Stimulated activated CD4-positive, alpha-beta T cell treated with anti-CD3 and anti-CD28 coated beads, TNF-alpha, amount 100 ng/mL, for 1 hour (primary cell): ENCODE results near the gene SPAAR.
"Not testable (repeated sequence)": the region's sequence is repeated elsewhere in the genome, so short reads cannot be mapped to it uniquely, and the experiment has no call there.

ENCODE experiments used
- DNase-seq, 3 donors: peaks; one replicate each; pipeline ENCODE4 v3.0.0-alpha.2; 2020; ENCODE audit warnings: low read depth in 3 of 3, low spot score in 1 of 3

Gene SPAAR

DNA sequence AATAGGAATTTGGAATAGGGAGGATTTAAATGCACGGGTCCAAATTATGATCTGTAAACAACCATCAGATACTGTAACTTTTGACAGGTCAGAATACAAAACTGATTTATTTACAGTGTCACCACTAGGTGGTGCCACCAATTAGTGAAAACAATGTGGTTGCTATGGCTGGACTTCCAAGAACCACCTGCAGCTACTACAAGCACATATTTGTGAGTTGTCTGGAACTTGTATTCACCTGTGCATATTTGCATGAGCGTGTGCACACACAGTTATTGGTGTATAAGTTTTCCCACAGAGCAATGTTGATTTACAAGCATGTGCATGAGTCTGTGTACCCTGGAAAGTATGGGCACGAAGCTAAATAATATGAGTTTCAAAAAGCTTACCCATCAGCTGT, 6.2 kb upstream of the SPAAR start:
- no peak for DNase-seq

DNA sequence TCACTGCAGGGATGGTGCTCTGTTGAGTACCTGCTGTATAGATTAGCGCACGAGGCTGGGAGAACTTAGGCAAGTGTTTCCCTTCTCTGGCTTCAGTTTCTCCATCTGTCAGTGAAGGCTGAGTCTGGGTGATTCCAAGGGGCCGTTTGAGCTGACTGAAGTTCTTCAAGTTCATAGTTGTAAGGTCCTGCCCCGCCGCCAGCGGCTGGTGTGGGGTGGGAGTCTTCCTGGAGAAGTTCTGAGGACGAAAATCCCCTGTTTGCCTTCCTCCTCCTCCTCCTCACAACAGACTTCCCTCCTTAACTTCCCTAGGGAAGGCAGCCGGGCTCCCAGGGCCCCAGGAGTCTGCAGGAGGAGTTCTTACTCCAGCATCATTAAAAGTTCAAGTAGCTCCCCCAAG, 5.0 kb upstream of the SPAAR start:
- no peak for DNase-seq

DNA sequence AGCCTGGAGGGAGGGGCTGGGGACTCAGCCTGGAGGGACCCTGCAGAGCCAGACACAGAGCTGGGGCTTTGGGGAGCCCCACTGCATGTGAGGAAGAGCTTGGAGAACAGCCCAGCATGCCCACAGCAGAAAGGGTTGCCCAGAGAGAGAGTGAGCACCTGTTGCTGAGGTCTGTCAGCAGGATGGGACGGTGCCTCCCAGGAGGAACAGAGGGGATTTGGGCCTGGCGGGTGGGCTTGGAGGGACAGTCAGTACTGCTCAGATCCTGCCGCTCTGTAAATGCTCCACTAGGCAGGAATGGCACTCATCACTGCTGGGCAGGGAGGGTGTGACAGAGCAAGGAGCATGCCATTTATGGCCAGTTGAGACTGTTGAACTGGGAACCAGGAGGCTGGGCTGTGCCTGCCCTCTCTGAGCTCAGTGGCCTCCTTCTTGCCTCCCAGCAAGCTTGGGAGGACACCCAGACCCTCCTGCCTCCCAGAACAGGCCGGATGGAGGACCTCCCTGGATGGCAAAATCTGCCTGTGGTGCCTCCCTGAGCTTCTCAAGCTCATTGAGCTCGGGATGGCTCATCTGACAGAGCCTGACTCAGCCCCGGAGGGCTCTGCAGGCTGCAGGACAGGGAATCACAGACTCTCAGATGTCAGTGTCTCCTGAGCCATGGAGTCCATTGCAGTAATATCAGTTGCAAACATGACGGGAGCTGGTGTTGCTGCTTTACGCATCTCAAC, 4.1 kb upstream of the SPAAR start:
- no peak for DNase-seq

DNA sequence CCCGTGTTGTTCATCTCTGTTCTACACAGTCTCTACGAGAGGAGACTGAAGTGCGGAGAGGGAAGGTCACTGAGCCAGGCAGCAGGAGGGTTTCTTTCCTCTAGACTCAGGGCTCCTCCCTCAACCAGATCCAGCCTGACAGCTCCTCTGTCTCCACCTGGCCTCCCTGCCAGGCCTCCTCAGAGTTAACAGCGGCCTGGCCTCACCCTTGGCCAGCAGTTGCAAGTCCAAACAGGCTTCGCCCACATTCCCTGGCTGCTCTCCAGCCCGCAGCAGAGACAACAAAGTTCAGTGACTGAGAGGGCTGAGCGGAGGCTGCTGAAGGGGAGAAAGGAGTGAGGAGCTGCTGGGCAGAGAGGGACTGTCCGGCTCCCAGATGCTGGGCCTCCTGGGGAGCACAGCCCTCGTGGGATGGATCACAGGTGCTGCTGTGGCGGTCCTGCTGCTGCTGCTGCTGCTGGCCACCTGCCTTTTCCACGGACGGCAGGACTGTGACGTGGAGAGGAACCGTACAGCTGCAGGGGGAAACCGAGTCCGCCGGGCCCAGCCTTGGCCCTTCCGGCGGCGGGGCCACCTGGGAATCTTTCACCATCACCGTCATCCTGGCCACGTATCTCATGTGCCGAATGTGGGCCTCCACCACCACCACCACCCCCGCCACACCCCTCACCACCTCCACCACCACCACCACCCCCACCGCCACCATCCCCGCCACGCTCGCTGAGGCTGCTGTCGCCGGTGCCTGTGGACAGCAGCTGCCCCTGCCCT, 3.2 kb upstream of the SPAAR start, which contains the start of gene HRCT1:
TSS of gene HRCT1 (plus strand) at position 291 of the 768 bp plus-strand sequence. CDS start at position 377, 86 bp downstream.
- DNase-seq = no peak

DNA sequence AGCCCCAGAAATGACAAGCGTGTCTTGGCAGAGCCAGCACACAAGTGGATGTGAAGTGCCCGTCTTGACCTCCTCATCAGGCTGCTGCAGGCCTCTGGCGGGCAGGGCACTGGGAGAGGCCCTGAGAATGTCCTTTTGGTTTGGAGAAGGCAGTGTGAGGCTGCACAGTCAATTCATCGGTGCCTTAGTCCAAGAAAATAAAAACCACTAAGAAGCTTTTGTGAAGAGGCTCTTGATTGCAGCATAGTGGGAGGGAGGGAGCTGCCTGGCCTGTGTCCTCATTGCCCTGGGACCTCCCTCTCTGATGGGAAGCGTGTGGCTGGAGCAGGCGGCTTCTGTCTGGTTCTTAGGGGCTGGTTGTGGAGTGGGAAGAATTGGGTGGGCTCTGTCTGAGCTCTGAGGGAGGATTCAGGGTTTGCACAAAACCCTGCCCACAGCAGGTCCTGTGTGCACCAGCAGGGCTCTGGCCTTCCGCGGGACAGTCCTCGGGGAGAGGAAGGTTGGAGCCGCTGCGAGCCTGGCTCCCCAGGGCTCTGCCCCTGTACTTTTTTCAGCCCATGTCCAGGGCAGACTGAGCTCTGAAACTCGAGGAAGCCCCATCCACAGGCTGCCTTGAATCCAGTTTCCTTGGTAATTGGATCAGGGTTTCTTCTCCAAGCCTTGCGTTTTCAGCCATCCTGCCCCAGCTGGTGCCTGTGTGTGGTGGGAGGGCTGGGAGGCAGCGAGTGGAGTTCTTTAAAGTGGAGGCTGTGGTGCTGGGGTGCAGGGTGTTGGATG, 2.2 kb upstream of the SPAAR start:
- no peak for DNase-seq

DNA sequence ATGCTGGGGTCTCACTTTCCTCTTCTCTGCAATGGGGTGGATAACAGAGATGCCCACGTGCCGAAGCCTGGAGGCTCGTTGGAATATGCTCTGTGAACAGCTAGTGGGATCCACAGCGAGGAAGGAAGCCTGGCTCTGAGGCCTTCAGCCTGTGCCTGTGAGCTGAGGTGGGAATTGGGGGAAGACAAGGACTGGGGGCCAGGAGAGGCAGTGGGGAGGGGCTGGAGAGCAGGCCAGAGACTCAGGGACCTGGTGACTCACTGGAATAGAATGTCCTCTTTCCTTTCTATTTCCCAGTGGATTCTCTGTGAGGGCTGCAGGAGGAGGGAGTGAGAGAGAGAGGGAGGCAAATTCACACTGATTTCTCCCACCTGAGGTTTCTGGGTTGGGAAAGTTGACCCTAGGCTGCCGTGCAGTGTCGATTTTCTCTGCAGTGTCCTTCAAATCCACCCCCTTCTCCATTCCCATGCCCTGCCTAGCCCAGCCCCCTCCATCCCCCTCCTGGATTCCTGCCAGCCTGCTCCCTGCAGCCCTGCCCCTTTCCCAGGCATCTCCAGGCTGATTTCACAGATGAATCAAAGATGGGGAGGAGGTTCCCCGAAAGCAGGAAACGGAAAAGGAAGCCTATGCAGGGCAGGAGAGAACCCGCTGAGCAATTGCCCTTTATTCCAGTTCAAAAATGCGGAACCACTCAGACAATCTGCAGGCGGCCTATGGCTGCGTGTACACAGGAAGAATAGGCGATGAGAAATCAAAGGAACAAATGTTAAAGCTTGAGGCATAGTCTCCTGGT, 1.4 kb upstream of the SPAAR start:
- DNase-seq = no peak

DNA sequence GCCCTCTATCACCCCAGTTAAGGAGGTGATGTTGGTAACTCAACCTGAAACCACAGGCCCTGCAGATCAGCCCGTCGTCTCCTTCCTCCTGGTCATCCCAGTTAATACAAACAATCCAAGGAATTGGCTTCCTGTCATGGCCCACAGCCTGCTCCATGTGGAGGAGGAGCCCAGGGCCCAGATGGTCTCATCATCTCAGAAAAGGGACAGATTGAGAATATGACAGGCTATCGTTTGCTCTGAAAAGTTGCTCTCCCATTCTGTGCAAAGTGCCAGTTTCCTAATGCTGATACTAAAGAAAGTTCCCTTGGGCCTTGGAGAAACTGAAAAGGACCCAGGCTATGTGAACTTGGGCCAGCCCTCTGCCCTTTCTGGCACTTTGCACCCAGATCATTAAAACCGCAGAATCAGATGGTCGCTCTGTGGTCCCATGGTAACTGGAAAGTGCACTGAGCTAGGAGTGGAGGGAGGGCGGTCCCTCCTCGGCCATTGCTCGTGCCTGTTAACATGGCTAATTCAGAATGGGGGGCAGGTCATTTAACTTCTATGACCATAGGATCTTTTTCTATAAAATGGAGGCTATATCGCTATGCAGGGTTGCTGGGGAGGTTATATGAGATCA, 675 bp upstream of the SPAAR start:
- no peak for DNase-seq

DNA sequence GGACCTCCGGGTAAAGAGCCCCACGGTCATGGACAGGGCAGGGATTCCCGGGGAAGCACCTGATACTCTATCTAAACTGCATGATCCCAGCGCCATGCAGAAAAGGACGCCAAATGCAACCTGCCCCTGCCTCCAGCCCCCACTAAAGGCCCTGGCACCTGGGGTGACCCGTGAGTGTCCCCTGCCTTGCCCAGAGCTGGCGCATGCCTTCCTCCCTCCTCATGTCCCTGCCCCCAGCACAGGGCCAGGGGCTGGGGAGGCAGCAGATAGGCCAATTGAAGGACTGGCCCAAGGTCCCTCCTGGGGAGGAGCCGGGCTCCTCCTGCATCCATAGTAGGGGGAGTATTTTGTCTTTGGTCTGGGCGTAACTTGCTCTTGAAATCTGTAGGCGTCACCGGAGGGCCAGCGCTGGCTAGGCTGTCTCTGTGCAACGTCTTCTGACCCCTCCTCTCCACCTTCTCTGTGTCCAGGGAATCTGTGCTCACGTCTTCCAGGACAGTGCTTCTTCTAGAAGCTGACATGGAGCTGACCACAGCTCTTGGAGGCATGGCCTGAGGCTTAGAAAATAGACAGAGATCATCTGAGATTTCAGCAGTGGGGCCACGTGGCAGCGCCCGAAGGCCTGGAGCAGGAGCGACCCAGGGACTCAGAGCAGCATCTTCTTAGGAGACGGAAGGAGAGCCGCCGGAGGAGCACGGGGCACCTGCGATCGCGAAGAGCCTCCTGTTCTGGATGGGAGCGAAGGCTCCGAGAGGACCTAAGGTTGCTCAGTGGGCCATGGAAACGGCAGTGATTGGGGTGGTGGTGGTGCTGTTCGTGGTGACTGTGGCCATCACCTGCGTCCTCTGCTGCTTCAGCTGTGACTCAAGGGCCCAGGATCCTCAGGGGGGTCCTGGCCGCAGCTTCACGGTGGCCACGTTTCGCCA, 660 bp downstream of the SPAAR start:
- DNase-seq = no peak

DNA sequence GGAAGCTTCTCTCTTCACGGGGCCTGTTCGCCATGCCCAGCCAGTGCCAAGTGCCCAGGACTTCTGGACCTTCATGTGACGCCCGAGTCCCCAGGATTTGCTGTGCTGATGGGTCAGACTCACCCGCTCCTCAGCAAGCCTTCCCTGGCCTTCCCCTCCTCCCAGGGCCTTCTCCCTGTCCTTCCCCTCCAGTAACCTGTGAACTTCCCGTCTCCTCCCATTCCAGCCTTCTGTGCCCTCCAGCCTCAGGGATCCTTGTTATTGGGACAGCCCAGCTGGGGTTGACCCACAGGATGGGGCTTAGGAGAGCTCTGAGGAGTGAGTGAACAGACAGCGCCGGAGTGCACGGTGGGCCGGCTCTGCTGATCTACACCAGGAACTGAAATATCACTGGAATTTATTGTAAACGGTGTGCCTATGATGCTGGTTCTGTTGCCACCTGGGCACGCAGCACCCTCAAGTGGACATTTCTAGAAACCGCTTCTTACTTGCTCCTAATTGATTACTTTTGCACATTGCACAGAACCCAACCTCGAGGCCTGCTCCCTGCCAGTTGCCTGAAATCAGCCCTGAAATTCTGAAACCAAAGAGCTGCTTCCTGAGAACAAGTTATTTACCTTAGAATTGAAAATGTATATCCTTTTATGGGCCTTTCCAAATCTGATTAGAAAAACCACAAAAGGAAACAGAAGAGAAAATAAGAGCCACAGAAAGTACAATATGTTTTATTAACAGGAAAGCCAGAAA, 1.5 kb downstream of the SPAAR start:
- no peak for DNase-seq

DNA sequence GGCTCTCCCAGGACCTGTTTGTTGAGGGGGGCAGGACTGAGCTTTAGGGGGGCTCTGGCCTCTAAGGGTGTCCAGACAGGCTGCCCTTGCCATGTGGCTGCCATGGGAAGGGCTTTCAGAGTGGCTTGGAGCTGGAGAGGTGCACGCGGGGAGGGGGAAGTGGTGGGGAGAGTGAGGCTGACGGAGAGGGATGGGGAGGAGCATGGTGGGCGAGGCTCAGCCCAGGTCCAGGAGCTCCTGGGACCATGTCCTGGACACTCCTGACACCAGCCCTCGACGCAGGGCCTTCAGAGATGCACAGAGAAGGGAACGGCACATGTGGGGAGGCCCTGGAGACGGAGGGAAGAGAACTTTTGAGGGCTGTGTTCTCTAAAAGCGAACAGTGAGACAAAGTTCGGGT, 2.4 kb downstream of the SPAAR start:
- no peak for DNase-seq

DNA sequence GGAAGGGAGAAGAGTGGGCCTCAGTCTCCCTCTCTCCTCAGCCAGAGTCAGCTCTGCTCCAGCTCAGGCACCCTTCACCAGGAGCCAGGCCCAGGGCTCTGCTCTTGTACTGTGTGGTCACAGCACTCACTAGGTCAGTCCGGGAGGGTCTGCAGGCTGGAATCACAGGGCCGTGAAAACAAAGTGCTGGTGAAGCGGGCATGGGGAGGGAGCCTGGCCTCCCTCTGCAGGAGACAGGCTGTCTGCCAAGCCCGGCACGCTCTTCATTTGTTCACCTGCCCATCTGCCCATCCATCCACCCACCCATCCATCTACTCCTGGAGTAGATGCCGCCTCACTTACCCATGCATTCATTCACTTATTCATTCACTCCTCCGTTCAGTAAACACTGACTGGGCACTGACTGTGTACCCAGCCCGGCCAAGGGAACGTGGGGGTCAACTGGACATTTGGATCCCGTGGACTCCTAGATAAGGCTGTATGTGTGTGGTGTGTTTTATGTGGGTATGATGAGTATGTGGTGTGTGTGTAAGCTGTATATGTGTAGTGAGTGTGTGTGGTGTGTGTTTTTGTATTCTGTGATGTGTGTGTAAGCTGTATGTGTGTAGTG, 3.6 kb downstream of the SPAAR start:
- DNase-seq = no peak

DNA sequence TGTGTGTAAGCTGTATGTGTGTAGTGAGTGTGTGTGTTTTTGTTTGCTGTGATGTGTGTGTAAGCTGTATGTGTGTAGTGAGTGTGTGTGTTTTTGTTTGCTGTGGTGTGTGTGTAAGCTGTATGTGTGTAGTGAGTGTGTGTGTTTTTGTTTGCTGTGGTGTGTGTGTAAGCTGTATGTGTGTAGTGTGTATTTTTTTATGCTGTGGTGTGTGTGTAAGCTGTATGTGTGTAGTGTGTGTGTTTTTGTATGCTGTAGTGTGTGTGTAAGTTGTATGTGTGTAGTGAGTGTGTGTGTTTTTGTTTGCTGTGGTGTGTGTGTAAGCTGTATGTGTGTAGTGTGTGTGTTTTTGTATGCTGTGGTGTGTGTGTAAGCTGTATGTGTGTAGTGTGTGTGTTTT, 4.1 kb downstream of the SPAAR start:
- not testable (repeated sequence) for DNase-seq

DNA sequence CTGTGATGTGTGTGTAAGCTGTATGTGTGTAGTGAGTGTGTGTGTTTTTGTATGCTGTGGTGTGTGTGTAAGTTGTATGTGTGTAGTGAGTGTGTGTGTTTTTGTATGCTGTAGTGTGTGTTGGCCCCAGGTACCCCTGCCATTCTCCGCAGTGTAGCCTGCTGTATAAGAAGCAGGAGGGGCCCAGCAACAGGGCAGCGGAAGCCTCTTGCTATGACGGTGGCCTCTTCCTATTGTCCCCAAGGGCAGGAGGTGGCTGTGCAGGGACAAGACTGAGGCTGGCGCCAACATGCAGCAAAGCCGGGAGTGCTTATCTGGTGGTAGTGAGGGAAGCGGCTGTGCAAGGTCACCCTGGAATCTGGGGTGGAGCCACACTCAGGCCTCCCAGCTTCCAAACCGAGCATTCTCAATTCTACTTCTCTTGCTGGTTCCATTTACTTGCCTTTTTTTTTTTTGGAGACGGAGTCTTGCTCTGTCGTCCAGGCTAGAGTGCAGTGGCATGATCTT, 5.1 kb downstream of the SPAAR start:
- no peak for DNase-seq

DNA sequence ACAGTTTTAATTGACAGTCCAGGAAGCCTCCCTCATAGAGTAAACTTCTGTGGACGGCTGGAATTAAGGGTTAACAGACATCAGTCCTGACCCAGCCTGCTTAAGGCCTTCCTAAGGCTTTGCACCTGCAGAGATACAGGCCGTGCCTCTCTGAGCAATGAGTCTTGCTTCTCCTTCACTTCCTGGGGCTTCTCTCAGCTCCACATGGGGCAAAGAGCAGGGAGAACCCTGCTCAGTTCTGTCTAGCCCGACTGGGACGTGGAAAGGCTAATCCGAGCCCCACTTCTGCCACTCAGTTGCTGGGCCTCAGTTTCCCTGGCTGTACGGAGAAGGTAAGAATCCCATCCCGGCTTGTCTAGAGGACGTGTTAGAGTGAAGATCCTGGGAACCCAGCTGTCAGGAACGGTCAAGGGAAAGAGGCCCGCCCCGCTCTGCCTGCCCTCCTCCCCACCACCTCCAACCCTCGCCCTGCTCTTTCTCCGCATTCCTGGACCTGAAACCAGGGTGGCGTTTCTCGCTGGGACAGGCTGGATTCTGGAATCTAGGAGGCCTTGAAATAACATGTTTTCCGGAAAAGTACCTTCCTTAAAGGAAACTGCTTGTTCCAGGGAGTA, 6.5 kb downstream of the SPAAR start:
- DNase-seq = no peak

DNA sequence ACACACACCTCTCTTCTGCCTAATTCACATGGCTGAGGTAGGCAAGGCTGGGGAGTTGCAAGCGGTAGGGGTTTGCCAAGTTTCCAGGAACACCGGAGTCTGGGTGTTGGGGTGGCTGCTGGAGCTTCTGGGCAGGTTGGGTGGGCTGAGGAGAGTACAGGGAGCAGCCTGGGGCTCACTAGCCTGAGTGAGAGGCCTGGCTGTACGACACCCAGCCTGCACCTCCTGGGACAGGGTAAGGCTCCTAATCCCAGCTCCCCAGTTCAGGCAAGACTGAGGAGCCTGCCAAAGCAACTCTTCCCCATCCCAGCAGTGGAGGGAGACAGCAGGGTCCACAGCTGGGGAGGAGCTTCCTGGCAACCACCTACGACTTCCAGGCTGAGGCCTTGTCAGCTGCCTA, 8.0 kb downstream of the SPAAR start:
- DNase-seq = no peak

DNA sequence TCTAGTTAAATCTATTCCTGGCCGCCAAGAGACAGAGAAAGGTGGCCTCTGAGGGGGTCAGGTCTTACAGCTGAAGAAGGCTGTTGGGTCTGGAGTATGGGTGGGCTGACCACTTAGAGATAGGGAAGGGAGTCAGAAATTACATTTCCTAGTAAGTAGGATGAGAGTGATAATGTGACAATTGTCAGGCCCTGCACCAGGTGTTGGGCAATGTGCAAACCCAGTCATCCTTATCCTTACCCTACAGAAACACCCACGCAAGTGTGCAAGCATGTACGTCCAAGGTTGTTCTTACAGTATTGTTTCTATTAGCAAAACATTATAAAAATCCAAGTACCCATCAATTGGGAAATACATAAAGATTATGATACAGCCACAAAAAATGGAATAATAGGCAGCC, 9.5 kb downstream of the SPAAR start:
- DNase-seq = no peak

DNA sequence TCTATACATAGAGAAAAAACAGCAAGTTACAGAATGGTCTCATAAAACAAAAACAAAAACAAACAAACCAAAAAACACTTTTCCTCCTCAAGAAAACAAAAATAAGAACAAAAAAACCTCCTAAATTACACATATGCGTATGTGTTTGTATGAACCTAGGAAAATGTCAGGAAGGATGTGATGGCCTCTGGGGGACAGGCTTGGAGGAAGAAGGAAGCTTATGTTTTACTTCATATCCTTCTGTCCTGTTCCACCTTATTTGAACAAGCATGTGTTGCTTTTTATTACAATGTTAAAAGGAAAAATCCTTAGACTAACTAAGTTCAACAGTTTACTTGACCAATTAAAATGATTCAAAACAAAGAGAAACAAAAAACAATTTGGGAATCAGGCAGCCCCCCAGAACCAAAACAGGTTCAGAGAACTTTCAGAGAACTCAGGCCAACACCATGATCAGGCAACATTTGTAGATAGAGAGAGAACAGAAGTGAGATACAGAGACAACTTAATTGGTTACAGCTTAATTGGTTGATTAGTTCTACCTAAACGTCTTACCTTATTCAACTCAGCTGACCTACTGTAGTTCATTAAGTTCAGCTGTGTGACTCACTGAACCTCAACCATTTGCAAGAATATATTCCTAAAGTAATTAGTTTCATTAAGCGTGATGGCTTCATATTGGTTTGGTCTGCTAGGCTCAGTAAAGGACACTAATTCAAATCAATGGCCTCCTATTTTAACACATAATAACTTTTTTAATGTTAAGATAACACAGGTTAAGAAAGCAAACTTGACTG, 10.1 kb downstream of the SPAAR start:
- DNase-seq = no peak
